Bronchial epithelial cell (primary cell): ENCODE results near the gene LCN9. TPM values are rescaled to one million over a fixed set of nuclear protein-coding genes. Genes with fewer than 3 reads are reported as not detected.

Experiments used
- DNase-seq: peaks from one replicate; pipeline ENCODE4 v3.0.0-alpha.2; 2010; ENCODE audit warnings: low read depth
- FAIRE-seq: peaks from 2 replicates; lab custom pipeline; 2011; peaks lifted over from hg19 to GRCh38; lab: Jason Lieb, UNC
- H3K27me3 ChIP-seq: 2 replicates; pipeline ENCODE4 v1.5.1; 2011; ENCODE audit warnings: low read length; ENCODE audit not compliant: control insufficient read depth, insufficient read depth
- H3K36me3 ChIP-seq: 2 replicates; pipeline ENCODE4 v1.5.1; 2011; ENCODE audit warnings: low read length; ENCODE audit not compliant: control insufficient read depth, insufficient read depth
- H3K4me3 ChIP-seq: 2 replicates; pipeline ENCODE4 v1.5.1; 2011; ENCODE audit warnings: mild to moderate bottlenecking, low read depth, low read length, control low read depth
- CTCF ChIP-seq: IDR thresholded peaks from 2 replicates; pipeline ENCODE4 v1.5.1; 2011; ENCODE audit warnings: mild to moderate bottlenecking, moderate library complexity, low read length, control low read depth, inconsistent platforms; ENCODE audit not compliant: insufficient read depth, severe bottlenecking
- total RNA-seq: library from RNA; depleted of rRNA; stranded (reverse); fragments of >200 nt; gene quantifications from 2 replicates; pipeline ENCODE4 v1.2.1, GENCODE V29; 2014

The LCN9 gene
- total RNA-seq, 1 donor from 2014 or later: not detected

GRCh38 chr9:135677641-135678168 lies 14.6 kb downstream of the LCN9 start:
- Histone ChIP-seq H3K36me3 (no peaks in the 10 kb centered on the region), H3K27me3 (no peaks in the 10 kb centered on the region), H3K4me3 (no peak overlapping the region)
- no peak for TF ChIP-seq CTCF
- FAIRE-seq (no peak), DNase-seq (no peak)

DNA sequence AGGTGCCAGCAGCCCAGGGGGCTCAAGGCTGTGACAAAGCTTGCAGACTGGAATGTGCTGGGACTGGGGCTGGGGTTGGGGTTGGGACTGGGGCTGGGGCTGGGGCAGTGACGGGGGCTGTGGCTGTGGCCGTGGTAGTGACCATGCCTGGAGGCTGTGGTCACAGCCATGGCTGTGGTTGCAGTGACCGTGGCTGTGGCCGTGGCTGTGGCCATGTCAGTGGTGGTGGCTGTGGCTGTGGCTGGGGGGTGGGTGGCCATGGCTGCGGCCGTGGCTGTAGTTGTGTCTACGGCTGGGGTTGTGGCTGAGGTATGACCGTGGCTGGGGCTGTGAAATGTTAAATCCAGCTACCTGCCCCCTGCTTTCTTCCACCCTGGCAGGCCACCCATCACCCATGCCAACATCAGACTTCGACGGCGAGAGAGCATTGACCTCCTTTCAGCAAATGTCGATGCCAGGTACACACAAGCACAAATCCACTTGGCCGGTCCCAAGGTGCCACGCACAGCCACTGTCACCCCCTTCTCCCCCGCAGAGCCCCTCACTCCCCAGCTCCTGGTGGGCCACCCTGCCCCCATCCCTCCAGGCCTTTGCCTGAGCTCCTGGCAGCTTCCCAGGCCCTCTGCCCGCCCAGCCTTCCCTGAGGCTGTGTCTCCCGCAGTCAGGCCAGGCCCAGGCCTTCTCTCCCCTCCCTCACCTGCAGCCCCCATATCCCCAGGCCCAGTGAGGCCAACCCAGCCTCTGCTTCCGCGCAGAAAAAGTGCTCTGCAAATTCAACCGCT lies 15.3 kb downstream of the LCN9 start:
- Histone ChIP-seq H3K36me3 (no peaks in the 10 kb centered on the region), H3K27me3 (no peaks in the 10 kb centered on the region), H3K4me3 (no peak overlapping the region)
- FAIRE-seq (no peak), DNase-seq (no peak)
- TF ChIP-seq CTCF: no peak

DNA sequence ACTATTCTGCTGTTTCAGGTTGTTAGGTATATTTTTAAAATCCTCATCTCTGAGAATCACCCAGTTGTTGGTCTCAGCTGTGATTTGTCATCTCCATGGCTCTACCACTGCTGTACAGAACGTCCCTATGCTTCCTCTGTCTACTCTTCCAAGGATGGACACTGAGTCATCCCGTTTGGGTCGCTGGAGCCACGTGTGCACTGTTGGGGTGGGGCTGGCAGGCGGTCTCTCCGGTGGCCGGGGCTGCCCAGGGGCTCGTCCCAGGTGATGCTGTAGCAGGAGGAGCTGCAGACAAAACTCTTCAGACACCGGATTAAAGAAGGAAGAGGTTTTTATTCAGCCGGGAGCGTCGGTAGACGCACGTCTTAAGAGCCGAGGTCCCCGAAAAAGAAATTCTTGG lies 16.9 kb downstream of the LCN9 start:
- DNase-seq: no peak
- no peak for FAIRE-seq
- Histone ChIP-seq H3K4me3 (no peak overlapping the region), H3K27me3 (no peaks in the 10 kb centered on the region), H3K36me3 (no peaks in the 10 kb centered on the region)
- no peak for TF ChIP-seq CTCF

- H3K4me3 ChIP-seq: no peak overlapping the region
- no peaks in the 10 kb centered on the region for H3K36me3 ChIP-seq
- DNase-seq: no peak
- no peak for FAIRE-seq
- TF ChIP-seq CTCF: no peak
- no peaks in the 10 kb centered on the region for H3K27me3 ChIP-seq
Observed at GRCh38 chr9:135681161-135681560, 18.1 kb downstream of the LCN9 start.

DNA sequence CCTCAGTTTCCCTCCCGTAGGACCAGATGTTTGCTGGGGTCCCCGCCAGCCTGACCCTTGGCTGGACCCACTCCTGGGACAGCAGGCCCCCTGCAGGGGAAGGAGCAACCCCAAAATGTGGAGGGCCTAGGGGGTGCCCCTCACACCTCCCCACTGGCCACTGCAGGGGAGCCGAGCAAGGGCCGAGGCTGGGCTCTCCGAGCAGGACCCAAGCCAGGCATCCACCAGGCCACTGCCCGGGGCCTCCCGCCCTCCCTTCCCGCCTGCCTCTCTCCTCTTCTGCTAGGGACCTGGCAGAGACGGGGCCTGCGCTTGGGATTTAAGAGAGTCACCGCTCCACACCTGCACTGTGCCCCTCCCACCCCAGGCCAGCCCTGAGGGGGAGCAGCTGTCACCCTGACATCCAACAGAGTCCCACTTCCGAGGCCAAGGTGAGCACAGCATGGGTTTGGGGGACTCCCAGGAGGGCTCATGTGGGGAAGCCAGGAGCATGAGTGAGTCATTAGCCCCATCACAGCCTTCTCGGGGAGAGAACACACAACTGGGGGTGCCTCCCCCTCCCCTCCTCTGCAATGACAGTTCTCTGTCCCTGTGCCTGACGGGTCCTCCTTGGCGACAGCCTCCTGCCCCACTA lies 20.4 kb downstream of the LCN9 start:
- H3K36me3 ChIP-seq: no peaks in the 10 kb centered on the region
- FAIRE-seq (no peak), DNase-seq (no peak)
- no peak for TF ChIP-seq CTCF
- no peaks in the 10 kb centered on the region for H3K27me3 ChIP-seq
- no peak overlapping the region for H3K4me3 ChIP-seq
